AG04449 (cell line): Measurements from ENCODE around the gene USP47.

Experiments used
- CTCF ChIA-PET: fragments of 350-600 bp; formaldehyde crosslinking; extraction: SDS; loops from one replicate; lab custom pipeline; 2021; ENCODE audit warnings: antibody characterized with exemption; lab: Yijun Ruan, JAX
- POLR2A ChIA-PET: fragments of 400-600, 350-600 bp; formaldehyde crosslinking; extraction: SDS; loops from one replicate; lab custom pipeline; 2020; ENCODE audit warnings: antibody characterized with exemption, inconsistent platforms; lab: Yijun Ruan, JAX
- DNase-seq: peaks from one replicate; pipeline ENCODE4 v3.0.0-alpha.2; 2010; ENCODE audit warnings: low read depth, low spot score
- H3K4me3 ChIP-seq: 2 replicates; pipeline ENCODE4 v1.5.1; 2011; ENCODE audit warnings: low read depth, mild to moderate bottlenecking, control low read depth, low read length
- TF ChIP-seq, protein P1 (sequence below): IDR thresholded peaks from one replicate; pipeline ENCODE4 v1.5.1; 2011; ENCODE audit warnings: mild to moderate bottlenecking, moderate library complexity, low read length, control low read depth, inconsistent platforms; ENCODE audit not compliant: insufficient read depth; ENCODE audit errors: missing control alignments

USP47 gene

DNA sequence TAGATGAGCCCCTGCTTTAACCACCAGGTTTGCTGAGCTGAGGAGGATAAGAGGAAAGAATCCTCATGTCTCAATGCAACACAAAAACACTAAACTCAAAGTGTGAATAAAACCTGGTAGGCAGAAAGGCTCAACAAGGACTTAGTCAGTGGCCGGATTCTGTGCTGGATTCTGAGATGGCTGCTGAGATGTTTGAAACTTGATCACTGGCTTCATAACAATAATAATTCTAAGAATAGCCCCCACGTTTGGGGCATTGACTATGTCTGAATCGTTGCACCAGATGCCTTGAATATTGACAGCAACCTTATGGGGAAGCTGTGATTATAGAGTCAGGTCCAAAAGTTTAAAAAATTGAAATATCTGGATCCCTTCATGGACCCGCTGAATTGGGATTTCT is 162.0 kb downstream of the USP47 start:
- TF ChIP-seq, protein P1, sequence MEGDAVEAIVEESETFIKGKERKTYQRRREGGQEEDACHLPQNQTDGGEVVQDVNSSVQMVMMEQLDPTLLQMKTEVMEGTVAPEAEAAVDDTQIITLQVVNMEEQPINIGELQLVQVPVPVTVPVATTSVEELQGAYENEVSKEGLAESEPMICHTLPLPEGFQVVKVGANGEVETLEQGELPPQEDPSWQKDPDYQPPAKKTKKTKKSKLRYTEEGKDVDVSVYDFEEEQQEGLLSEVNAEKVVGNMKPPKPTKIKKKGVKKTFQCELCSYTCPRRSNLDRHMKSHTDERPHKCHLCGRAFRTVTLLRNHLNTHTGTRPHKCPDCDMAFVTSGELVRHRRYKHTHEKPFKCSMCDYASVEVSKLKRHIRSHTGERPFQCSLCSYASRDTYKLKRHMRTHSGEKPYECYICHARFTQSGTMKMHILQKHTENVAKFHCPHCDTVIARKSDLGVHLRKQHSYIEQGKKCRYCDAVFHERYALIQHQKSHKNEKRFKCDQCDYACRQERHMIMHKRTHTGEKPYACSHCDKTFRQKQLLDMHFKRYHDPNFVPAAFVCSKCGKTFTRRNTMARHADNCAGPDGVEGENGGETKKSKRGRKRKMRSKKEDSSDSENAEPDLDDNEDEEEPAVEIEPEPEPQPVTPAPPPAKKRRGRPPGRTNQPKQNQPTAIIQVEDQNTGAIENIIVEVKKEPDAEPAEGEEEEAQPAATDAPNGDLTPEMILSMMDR = no peak
- no peak overlapping the region for H3K4me3 ChIP-seq
- DNase-seq = no peak
- ChIA-PET POLR2A (no interaction called here), CTCF (interaction anchor here (0.6 to 2.4 kb wide), 5 partner anchors 9 to 285 kb away, joined by 3 to 14 read pairs (median 4); no protein-coding TSS in a partner anchor)

DNA sequence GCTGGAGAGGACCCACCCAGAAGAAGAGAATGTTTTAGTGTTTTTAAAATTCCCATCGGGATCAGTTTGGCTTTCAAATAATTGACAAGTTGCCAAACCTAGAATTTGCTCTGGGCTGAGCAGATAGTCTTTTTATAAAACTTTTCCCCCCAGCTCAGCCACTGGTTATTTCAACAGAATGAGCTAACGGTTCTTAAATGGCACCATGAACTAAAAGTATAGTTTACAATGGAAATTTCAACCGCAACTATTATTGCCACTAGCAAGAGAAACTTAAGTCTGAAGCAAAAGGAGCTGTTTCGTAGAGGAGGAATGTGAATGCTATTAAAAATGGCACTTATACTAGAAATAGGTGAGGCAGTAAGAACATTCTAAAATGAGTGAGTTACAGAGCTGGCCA is 163.3 kb downstream of the USP47 start:
- H3K4me3 ChIP-seq = no peak overlapping the region
- TF ChIP-seq, protein P1 = no peak
- DNase-seq = no peak
- ChIA-PET POLR2A (no interaction called here), CTCF (interaction anchor here (1.2 to 4.3 kb wide), 7 partner anchors 10 to 217 kb away, joined by 3 to 19 read pairs (median 6); no protein-coding TSS in a partner anchor)

DNA sequence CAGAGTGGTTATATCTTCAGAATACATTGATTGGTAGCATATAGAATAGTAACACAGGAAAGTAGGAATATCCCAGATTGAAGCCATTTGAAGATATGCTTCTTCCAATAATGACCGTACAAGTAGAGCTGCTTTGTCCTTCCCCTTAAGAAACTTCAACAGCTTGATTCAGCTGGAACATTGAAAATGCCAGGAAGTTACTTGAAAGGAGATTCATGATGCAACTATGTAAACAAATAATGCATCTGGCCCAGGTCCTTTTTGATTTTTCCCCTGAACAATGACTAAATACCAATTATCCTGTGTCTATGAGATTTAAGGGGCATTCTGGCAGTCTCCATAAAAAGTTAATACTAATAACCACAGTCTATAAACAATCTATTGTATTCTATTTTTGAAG is 163.7 kb downstream of the USP47 start:
- TF ChIP-seq, protein P1 = no peak
- CTCF ChIA-PET = interaction anchor here (1.2 to 4.3 kb wide), 7 partner anchors 11 to 207 kb away, joined by 3 to 19 read pairs (median 6); no protein-coding TSS in a partner anchor
- DNase-seq = peak; percentile 38
- peak overlapping the region; percentile 4; the same call in 1 of the 2 replicates for H3K4me3 ChIP-seq
- POLR2A ChIA-PET = no interaction called here

DNA sequence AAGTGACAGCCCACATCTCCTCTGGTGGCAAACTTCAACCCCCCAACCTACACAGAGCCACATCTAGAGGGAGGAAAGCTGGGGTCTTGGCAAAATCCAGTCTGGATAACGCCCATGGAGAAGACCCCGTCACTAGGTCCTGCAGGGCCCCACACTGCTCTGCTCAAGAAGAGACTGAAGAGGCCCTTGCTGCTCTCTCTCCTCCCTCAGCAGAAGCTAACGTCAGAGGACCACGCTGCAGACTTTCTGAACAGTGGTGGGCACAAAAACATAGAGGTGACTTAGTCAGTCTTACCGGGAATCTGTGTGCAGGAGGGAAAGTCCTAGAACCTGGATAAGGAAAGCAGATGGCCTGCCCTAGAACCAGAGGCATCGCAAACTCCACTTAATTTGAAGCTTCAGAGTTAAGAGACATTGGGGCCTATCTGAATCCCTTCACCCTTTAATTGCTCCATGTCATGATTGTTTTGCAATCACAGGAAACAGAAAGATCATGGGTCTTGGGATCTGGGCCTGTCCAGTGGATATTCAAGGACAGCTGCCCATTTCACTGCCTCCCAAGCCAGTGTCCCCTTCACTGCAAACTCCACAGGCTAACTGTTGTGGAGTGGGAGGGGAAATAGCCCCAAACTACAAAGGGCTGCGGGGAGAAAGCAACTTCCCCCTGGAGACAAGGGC is 164.9 kb downstream of the USP47 start:
- no peak for DNase-seq
- TF ChIP-seq, protein P1 = no peak
- ChIA-PET CTCF (interaction anchor here (0.6 to 4.3 kb wide), 9 partner anchors 8 to 282 kb away, joined by 3 to 19 read pairs (median 5); no protein-coding TSS in a partner anchor), POLR2A (no interaction called here)
- H3K4me3 ChIP-seq = peak overlapping the region; percentile 94

DNA sequence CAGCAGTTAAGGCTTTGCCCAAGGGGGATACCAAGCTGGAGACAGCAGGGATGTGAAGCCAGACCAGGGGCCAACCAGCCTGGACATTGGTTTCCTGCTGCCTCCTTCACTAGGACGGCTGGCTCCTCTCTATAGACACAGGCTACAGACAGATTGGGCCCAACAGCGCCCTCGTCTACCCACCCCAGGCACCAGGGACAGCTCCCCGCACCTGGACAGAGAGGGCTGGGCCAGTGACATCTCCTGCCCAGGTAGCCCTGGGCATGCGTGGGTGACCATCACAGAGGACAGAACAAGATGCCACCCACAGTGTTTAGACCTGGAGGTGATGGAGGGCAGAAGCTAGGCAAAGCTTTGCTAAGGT is 165.4 kb downstream of the USP47 start:
- CTCF ChIA-PET = interaction anchor here (0.6 to 4.3 kb wide), 8 partner anchors 9 to 281 kb away, joined by 3 to 19 read pairs (median 4); no protein-coding TSS in a partner anchor
- peak overlapping the region; percentile 94 for H3K4me3 ChIP-seq

More for the DNA sequence above, 165.4 kb downstream of the USP47 start:
- TF ChIP-seq, protein P1 = no peak
- POLR2A ChIA-PET = interaction anchor here (0.6 to 0.8 kb wide), 3 partner anchors 9 to 30 kb away, joined by 3 to 4 read pairs (median 3); no protein-coding TSS in a partner anchor
- no peak for DNase-seq
